ENCODE measurements around the gene ZNF548.
A peak's percentile ranks its signal among the peaks of the same experiment; 100 is the strongest.

Gene ZNF548

DNA sequence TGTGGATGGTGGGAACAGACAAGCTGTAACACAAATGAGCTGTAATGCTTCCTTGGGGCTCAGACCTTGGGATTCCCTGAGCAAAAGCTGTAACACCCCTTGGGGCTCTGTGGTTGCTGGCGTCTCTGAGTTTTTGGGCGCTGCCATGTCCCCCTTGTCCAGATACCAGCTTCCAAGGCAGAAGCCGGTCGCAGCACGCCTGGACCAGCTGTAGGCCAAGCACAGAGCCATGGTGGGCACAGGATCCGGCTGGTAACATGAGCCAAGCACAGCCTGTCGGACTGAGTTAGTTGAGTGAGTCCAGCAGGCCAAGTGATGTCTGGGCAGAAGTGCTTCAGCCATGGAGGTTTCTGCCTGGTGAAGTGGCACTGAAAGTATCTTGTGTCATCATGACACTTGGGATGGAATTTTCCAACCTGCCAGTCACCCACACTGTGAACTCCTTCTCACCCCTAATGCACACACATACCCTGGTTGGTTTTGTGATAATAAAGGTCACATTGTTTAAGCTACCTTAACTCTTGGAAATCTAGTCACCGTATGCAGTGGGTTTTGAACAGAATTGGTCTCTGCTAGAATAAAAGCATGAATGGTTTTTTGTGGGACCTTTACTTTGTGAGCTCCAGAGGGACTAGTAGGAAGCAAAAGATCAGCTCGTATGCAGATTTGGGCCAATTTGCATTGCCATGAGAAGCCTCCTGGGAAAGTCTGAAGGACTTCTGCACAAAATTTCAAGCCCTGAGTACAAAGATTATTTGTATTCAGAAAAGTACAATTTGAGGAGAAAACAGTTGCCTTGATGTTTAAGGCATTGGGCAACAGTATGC, 14.3 kb downstream of the ZNF548 start:
- no peak for DNase-seq

DNA sequence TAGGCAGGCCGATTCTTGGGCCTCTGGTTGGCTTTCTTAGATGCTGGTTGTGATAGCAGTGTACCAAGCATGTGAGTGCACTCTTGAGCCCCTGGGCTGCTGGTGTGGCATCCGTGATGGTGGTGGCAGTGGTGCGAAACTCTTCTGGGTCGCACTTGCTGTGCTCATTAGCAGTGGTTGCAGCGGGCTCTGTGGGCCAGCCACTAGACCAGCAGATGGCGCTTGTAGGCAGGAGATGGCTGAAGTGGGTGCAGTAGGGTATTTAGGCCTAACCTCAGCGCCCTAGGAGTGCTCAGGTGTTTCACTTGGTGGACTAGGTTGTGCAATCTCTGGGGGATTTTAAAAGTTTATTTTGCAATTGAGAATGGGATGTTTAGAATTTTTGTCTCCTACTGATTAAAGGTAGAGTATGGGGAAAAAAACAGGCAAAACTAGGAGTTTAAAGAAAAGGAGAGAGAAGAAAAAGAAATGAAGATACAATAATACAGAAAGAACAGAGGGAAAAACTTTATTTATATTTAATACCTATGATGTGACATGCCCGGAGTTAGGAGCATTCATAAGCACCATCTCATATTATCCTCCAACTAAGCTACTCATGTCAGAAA, 17.0 kb downstream of the ZNF548 start:
- peak; percentile 68 for DNase-seq

DNA sequence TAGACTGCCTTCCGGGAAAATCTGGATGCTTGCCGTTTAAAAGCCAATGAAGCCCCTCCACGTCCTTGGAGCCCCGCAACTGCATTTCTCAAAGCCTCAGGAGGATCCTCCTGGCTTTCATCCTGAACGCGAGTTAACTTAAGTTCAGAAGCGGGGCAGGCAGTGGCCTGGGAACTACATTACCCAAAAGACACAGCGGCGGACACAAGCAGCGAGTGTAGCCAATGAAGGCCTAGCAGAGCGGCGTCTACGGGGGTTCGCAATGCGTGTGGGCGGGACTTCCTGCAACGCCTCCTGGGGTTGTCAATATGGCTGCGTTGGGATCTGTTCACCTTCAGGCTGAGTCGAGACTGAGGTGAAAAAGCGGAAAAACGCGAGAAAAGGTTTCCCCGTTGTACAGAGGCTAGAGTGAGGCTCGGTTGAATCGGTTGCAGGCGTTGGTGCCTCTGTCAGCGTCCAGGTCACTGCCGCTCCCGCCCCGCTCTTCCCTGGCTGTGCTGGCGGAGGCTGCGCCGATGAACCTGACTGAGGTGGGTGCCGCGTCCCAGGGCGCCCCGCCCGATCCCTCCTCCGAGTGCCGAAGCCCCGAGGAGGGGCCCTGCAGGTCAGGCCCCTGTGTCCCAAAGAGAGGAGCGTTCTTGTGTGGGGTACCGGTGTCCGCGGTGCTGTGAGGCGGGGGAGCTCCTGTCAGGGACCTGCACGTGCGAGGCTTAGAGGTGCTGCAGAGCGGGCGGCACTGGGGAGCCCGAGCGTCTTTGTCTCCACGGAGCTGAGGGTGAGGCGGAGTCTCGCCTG, 21.4 kb downstream of the ZNF548 start, which contains the start of gene ZNF17:
TSS of gene ZNF17 (plus strand) at position 285 of the 795 bp plus-strand sequence. CDS start 2,455 bp downstream, outside the sequence.
- peak; percentile 92 for DNase-seq

DNA sequence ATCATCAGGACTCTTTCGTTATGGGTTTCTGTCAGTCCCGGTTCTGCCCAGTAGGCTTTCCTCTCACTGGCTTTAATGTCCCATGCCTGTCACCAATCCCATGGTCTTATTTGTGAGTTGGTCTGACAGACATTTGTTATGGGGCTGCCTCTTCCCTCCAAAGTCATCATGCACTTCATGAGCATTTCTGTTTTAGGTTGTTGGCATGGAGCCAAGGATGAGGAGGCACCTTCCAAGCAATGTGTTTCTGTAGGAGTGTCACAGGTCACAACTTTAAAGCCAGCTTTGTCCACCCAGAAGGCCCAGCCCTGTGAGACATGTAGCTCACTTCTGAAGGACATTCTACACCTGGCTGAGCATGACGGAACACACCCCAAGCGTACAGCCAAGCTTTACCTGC, 29.8 kb downstream of the ZNF548 start:
- no peak for DNase-seq

DNA sequence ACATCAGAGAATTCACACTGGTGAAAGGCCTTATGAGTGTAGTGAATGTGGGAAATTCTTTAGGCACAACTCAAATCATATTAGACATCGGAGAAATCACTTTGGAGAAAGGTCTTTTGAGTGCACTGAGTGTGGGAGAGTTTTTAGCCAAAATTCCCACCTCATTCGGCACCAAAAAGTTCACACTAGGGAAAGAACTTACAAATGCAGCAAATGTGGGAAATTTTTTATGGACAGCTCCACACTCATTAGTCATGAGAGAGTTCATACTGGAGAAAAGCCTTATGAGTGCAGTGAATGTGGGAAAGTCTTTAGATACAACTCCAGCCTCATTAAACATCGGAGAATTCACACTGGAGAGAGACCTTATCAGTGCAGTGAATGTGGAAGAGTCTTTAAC, 31.4 kb downstream of the ZNF548 start:
- no peak for DNase-seq

DNA sequence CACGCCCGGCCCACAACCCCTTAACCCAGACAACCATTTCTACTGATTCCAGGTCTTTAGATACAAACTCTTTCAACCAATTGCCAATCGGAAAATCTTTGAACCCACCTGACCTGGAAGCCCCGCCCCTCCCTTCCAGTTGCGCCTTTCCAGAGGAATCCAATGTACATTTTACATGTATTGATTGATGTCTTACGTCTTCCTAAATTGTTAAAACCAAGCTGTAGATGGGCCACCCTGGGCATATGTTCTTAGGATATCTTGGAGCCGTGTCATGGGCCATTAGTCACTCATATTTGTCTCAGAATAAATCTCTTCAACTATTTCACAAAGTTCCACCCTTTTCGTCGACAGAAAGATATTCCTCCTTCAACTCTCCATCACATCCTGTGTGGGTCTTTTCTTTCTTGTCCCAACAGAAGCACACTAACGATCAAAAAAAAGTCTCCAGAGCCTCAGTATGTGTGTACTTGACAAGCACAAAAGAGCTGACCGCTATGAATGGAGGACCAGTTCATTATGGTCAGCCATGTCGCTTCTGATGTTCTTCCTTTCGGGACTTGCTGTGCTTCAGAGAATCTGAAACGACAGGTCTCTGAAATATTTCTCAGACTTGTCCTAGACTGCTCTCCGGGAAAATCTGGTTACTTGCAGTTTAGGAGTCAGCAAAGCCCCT, 44.9 kb downstream of the ZNF548 start:
- DNase-seq = no peak

DNA sequence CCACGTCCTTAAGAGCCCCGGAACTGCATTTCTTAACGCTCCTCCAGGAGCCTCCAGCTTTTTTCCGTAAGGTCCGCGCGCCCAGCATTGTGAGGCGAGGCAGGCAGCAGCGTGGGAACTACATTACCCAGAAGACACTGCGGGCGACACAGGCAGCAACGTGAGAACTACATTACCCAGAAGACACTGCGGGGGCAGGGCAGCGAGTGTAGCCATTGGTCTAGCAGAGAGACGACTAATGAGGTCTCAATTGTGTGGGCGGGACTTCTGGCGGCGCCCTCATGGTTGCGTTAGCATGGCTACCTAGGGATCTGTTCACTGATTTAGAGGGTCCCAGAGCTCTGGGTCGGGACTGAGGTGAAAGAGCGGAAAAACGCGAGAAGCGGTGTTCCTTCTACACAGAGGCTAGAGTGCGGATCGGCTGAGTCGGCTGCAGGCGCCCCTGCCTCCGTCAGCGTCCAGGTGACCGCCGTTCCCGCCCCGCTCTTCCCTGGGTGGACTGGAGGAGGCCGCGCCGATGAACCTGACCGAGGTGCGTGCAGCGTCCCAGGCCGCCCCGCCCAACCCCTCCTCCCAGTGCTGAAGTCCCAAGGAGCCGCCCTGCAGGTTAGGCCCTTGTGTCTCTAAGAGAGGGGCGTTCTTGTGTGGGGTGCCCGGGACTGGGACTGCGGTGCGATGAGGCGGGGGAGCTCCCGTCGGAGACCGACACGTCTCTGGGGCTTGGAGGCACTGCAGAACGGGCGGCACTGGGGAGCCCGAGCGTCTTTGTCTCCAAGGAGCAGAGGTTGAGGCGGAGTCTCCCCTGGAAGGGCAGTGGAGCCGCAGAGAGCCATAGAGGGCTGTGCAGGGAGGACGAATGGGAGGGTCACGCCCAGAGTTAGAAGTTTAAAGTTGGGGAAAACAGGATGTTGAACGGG, 45.7 kb downstream of the ZNF548 start, which contains the start of gene ZNF749:
TSS of gene ZNF749 (plus strand) at position 264 of the 917 bp plus-strand sequence. CDS start at position 518, 254 bp downstream.
- DNase-seq = peak; percentile 94

DNA sequence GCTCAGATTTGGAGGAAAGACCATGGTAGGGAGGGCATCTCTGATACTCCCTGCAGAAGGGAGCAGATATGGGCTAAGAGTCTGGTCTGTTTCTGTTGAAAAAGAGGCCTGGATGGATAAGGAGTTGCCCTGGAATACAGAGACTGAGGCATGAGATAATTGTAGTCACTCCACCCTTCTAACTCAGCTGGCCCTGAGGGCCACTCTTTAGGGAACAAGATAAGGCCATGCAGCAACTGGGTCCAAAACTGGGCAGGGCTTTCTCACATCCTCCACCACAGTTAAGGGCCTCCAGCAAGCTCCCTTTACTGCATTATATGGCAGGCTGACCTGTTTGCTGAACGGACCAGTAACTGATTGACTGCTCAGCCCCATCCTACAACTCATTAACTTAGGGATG, 46.8 kb downstream of the ZNF548 start:
- no peak for DNase-seq

DNA sequence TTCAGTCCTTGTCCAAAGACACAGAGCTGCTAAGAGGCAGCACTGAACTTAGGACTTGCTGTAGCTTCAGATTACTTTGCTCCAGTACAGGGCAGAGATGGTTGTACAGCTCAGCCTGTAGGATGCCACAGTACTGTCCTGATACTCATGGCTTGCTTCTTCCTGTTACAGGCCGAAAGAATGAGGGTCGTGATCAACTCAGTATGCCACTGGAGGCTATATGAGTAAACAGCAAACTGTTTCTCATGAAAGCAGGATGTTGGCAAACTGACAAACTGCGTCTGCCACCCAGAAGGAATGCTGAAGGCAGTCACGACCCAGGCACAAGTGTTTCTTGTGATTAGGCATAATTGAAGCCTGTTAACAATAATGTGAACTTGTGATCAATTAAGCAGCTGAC, 48.3 kb downstream of the ZNF548 start:
- DNase-seq = no peak

DNA sequence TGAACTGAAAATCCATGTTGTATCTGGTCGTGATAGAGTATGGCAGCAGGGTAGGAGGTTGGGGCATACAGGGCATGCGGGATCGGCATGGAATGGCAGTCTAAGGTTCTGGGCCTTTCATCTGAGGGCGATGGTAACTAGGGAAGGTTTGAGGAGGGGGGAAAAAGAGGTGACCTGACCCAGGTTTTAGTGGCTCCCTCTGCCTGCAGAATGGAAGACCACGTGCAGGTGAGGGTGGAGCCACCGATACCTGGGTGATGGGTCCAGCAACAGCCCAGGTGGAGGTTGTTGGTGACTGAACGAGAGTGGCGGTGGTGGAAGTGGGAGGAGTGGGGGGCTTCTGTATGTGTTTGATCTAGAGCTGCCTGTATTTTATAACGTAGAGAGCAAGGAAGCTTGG, 49.3 kb downstream of the ZNF548 start:
- DNase-seq = no peak

DNA sequence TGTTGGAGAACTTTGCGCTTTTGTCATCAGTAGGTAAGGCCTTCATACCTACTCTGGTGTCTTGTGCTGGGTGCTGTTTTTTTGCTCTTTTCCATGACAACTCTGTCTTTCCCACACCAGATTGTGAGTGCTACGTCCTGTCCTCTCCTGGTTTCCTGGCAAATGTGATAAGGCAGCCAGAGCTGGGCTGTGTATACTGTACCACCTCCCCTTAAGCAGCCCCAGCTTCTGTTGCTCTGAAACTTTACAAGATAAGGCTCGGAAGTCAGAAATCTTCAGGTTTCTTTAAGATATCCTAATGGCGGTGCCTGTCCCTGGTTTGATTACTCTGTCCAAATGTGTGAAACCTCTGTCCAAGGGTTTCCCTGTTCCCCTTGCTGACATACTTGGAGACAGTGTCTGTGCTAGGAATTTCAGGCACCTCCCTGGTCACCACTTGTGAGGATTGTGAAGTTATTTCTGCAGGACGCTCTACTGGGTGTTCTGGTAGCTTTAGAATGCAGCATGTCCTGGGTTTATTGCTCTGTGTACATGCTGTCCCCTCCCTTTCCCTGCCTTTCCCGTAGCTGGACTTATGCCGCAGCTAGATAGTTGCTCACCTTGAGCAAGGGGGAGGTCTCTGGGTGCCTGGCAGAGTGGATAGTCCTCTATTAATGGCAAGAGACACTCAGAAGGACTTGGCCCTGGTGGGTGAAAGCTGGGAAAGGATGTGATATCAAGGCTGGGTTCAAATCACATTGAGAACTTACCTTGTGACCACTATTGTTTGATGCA, 52.5 kb downstream of the ZNF548 start:
- DNase-seq = no peak

DNA sequence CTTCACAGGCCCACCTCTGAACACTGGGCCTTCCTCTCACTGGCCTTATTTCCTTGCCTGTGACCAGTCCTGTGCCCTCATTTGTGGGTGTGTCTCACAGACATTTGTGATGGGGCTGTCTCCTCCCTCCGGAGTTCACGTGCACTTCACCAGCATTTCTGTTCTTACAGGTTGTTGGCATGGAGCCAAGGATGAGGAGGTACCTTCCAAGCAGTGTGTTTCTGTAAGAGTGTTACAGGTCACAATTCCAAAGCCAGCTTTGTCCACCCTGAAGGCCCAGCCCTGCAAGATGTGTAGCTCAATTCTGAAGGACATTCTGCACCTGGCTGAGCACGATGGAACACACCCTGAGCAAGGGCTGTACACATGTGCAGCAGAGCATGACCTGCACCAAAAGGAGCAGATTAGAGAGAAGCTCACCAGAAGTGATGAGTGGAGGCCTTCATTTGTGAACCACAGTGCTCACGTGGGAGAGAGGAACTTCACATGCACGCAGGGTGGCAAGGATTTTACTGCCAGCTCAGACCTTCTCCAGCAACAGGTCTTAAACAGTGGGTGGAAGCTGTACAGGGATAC, 53.6 kb downstream of the ZNF548 start:
- no peak for DNase-seq

DNA sequence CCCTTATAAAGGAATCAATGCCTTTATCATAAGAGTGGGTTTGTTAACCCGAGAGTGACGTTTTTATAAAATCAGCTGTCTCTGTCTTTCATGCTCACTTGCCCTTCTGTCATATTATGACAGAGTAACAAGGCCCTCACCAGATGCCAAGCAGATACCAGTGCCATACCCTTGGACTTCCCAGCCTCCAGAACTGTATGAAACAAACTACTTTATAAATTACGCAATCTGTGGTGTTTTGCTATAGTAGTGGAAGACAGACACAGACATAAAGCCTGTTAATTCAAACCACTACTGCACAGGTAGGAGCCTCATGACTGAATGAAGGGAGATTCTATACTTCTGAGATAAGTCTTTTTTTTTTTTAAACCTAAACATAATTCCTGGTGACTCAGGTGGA, 62.7 kb downstream of the ZNF548 start:
- no peak for DNase-seq

Data from stimulated activated CD4-positive, alpha-beta T cell treated with anti-CD3 and anti-CD28 coated beads, Interleukin-4, amount 100 ng/mL, for 1 hour (primary cell).